ENCODE results near the gene IMPA2.

IMPA2 gene

DNA sequence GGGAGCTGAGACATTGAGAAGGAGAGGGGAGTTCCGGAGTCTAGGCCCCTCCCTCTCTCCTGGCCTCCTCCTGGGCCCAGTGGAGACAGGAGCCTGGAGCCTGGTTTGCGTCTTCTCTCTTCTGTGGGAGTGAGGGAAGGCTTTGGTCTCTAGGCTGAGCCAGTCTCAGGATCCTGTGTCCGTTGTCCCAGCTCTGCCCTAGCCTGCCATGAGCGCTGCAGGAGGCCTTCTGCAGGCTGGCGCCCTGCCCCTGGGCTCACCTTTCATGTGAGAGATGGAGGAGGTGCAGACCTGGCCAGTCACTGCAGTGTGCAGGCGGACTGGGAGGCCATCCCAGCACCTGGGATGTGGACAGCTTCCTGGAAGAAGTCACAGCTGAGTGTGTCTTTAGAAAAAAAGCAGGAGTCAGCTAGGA, 8.7 kb downstream of the IMPA2 start:
- DNase-seq (ENCODE audit: low read depth in 3 of 3), result no peak

DNA sequence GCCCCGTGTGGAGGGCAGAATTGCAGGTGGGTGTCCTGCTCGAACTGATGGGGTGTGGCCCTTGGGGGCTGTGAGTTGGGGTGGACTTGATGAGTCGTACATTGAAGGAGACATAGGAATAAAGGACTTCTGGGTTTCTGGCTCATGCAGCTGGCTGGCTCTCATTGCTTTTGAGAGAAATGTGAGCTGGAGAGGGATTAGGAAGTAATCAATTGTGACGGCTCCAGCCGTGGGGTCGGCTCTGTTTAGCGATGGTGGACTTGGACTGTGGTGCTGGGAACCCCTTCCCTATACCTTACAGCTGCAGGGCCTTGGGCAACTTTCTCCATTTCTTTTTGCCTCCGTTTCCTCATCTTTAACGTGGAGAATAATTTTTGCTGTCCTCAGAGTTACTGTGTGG, 9.2 kb downstream of the IMPA2 start:
- DNase-seq (ENCODE audit: low read depth in 3 of 3), result no peak

DNA sequence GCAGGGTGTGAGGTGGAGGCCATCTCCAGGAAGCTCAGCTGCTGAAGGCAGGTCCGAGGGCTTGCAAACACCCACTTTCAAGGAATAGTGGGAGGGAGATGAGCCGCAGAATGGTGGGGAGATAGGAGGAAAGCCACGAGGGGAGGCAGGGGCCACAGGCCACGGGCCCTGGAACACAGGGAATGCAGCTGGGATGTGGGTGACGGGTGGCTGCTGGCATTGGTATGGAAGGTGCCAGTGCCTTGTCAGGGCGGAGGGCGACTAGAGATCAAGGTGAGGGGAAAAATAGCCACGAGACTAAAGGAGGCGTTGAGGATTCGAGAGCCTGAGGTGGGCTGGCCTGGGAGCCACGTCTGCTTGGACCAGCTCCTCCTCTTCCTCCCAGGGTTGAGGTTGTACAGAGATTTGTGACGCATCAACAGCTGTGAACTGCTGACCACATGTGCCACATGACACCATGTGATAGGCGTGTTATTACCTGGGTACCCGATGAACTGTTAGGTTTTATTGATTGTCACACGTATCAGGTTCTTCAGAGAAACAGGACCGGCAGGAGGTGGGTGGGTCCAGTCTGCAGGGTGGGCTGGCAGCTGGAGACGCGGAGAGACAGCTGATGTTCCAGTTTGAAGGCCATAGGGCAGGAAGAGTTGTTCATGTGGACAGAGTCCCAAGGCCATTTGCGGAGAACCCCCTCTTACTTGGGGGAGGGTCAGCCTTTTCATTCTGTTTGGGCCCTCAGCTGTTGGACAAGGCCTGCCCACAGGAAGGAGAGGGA, 9.9 kb downstream of the IMPA2 start:
- no peak for DNase-seq (ENCODE audit: low read depth in 3 of 3)

DNA sequence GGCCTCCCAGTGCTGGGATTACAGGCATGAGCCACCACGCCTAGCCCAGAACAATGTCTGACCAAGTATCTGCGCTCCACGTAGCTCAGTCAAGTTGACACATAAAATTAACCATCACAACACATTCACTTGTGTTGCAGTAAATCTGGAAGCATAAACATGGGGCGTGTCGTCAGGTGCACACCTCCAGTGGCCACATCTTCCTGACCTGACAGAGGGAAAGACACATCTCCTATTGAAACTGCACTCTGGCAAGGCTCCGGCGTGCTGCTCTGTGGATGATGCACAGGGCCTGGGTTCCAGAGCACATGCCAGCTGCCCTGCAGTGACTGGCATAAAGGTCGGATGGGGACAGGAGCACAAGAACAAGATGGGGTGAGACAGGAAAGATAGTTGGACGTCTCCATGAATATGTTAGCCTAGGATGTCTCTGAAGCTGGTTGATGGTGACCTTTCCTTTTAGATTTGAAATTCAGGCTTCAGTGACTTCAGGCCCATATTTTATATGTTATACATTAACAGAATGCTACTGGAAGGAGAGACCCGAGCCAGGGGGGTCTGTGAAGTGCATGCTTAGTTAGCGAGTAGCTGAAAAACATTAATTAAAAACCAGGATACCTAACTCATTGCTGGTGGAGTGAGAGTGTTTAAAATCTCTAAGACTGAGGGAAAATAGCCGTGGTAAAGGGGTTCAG, 10.9 kb downstream of the IMPA2 start:
- no peak for DNase-seq (ENCODE audit: low read depth in 3 of 3)

DNA sequence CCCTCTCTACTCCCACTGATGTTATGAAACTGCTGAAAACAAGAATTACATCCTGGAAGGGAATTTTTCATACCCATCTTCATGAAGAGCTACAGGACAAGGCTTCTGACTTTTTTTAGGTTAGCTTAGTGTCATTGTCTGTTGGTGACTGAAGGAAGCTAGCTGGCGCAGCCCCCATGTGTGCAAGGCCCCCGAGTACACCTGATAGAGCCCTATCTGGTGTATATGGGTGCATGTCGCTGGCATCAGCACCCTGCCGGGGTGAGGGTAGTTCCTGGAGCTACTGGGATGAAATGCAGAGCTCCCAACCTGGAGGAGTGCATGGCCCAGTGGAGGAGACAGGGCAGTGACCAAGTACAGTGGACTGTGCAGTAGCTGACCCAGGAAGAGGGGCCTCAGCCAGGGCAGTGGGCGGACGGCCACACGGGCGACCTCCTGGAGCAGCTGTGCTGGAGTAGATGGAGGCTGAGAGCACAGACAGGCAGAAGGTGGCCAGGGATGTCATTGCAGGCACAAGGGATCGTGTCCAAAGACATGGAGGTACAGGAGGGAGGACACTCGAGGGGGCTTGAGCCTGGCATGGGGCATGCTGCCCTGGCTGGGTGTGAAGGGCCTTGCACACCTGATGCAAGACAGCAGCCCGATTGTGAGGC, 12.1 kb downstream of the IMPA2 start:
- DNase-seq (ENCODE audit: low read depth in 3 of 3), result no peak

DNA sequence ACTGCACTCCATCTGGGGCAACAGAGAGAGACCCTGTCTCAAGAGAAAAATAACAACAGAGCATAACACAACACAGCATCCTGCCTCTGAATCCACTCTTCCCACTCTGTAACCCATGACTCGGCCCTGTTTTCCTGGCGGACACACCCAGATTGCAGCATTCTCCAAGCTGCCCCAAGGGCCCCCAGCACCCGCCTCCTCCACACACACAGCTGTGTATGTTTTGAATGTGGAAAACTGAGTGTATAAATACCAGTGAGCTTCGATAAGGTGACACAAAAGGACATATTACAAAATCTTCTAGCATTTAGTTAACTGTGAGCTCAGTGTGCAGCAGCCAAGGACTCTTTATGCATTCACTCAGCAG, 13.0 kb downstream of the IMPA2 start:
- no peak for DNase-seq (ENCODE audit: low read depth in 3 of 3)

DNA sequence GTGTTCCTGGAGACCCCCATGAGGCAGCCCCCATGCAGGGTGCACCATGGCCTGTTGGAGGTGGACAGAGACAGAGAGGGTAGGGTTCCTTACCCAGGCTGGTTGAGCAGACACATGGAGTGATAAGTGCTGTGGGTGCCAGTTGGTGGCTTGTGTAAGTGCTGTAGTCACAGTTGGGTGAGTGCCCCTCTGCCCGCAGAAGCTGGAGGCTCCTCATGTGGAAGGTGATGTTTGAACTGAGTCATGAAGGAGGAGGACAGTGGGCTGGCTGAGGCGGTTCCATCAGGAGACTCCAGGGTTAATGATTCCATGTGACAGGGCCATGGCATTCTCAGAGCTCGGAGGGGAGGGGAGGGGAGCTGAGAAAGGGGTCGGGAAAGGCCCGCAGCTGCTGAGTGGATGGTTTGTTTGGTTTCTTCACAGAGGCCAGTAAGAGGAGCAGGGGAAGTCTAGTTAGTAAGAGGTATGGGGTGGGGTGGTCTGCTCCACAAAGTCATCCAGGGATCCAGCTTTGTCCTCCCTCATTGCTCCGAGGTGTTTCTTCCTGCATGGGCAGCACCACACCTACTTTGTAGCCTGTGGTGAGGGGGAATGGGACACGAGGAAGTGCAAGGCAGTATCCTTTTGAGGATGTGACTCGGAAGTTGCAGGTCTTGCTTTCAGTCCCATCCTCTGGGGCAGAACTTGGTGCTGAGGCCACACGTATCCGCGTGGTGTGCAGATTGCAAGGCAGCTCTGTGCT, 13.6 kb downstream of the IMPA2 start:
- DNase-seq (ENCODE audit: low read depth in 3 of 3), result no peak

DNA sequence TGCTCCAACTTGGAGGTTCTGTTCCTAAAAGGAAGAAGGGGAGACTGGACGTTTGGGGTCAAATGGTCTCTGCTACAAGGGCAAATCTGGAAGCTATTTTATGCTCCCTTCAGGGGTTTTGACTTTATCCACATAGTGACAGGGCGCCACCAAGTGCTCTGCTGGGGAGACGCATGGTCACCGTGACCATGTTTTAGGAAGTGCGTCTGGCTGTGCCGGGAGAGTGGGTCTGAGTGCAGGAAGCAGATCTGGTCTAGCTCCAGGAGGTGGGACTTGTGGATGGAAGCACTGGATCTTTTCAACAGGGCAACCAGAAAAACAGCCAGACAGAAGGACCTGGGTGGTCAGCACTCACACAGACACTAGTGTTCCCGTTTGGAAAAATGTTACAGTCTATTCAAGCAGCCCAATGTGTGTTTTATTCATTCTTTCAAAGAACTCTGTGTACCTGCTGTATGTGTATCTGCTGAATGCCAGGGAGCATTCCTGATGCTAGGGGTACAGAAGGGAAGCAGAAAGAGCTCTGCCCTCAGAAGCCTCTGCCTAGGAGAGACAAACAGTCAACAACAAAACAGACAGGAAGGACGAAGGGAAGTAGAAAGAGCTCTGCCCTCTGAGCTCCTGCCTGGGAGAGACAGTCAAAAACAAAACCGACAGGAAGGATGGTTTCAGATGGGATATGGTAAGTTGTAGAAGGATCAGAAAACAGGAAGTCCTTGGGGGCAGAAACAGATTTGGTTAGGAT, 14.3 kb downstream of the IMPA2 start:
- DNase-seq (ENCODE audit: low read depth in 3 of 3), result peak in 2 of 3 experiments; percentile 35 to 51

DNA sequence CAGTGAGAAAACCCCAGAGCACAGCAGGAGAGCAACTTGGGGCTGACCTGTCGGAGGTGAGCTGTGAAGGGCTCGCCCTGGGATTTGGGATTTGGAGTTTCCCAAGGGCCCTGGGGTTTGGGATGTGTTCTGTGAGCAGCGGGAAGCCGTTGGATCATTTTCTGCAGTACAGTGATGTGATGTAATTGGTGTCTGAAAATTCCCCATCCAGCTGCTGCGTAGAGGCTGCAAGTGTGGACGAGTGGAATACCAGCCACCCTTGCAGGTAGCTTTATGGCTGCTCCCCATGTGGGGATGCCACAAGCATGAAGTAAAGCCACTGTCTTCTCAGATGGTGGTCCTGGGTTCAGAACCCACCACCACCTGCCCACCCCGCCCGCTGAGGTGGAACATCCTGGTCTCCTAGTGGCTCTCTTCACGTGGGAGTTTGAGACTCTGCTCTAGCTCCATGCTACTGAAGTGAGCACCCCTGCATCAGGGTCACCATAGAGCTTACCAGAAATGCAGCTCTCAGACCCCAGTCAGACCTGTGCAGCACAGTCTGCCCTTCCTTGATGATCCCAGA, 15.0 kb downstream of the IMPA2 start:
- no peak for DNase-seq (ENCODE audit: low read depth in 3 of 3)

DNA sequence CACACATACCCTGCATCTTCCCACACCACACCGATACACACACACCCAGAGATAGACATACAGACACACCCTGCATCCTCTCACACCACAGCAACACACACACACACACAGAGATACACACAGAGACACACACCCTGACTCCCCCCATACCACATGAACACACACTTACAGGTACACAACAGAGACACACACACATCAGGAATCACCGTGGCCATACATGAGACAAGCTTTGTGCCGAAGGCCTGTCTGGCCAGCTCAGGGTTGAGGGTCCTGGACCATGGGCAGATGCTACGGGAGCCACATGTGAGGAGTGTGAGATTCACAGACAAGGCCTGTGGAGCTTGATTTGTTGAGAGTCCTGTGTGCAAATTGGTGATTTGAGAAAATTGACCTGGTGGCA, 15.6 kb downstream of the IMPA2 start:
- DNase-seq (ENCODE audit: low read depth in 3 of 3), result no peak

DNA sequence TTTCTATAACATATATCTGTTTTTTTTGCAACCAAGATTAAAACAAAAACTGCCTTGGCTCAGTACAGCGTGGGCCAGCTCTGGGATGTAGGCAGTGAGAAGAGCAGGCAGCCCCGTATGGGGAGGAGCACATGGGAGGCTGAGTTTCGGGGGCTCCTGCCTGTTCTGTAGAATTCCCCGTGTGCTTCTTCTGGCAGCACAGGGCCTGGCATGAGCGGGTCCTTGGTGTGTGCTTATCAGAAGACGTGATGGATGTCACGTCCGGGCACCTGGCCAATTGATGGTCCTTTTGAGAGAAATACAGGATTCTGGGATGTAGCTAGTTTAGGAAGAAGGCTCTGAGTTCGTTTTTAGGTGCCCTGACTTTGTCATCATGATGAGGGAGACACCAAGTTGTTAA, 16.2 kb downstream of the IMPA2 start:
- DNase-seq (ENCODE audit: low read depth in 3 of 3), result no peak

DNA sequence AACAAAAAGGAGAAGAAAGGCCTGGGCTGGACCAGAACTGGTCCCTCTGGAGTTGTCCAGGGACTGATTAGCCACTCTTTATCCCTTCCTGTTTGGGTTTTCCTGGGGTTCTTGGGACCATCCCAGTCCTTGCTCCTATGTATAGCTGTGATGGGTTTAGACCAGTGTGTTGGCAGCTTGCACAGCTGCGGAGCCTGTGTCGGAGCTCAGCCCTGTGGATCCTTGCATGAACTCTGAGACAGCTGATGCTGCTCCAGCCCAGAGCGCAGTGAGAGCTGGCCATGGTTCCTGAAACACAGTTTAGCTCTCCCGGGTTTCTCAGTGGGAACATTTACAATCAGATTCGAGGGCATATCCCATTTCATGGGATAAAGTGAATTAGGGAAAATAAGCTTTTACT, 16.9 kb downstream of the IMPA2 start:
- DNase-seq (ENCODE audit: low read depth in 3 of 3), result no peak

DNA sequence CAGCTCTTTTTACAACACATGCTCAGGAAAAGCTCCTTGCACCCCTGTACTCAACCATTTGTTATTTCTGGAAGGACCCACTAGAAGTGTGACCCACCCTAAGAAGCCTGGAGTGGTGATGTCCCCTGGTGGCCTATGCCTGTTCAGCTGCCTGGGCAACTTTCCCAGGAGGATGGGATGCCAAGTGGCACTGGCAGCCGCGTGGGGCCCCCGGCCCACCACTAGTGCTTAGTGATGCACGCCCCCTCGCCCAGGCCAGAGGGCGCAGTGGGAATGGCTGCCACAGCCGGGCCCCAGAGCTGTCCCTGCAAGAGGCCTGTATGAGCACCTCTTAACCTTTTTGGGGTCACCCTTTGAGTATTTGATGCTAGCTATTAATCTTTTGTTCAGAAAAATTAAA, 18.1 kb downstream of the IMPA2 start:
- no peak for DNase-seq (ENCODE audit: low read depth in 3 of 3)

DNA sequence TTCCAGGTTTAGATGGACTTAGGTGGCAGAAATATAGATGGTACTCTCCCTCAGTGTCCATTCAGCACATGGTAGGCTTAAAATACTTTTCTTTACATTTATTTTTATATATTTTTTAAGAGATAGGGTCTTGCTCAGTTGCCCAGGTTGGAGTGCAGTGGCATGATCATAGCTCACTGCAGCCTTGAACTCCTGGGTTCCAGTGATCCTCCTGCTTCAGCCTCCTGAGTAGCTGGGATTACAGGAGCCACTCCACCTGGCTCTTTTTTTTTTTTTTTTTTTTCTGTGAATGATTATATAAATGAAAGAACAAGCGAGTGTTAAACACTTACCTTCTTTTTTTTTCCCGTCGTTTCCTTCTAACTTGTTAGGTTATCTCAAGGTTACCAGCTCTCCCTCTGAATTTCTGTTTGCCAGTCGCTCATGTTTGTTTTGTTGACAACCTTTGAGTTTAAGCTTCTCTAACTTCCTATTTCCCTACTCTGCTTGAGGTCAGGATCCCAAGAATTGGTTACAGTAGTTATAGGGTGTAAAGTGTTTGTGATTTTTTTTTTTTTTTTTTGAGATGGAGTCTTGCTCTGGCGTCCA, 18.9 kb downstream of the IMPA2 start:
- DNase-seq (ENCODE audit: low read depth in 3 of 3), result no peak

DNA sequence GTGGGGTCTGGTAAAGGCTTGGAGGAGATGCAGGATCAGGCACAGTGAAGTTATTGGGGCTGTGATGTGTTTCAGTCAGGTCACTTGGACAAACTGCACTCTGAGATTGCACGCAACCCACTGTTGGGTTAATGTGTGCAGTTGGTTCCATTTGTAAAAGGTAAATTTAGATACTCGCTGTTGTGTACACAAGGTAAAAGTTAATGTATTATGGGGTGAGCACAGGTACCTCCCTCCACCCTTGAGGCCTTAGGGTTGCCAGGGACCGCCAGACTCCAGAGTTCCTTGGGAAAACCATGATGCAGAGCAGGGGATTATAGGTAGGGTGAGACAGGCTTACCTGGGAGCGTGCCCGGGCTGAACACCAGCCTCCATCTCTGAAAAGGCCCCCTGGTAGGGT, 20.1 kb downstream of the IMPA2 start:
- no peak for DNase-seq (ENCODE audit: low read depth in 3 of 3)

DNA sequence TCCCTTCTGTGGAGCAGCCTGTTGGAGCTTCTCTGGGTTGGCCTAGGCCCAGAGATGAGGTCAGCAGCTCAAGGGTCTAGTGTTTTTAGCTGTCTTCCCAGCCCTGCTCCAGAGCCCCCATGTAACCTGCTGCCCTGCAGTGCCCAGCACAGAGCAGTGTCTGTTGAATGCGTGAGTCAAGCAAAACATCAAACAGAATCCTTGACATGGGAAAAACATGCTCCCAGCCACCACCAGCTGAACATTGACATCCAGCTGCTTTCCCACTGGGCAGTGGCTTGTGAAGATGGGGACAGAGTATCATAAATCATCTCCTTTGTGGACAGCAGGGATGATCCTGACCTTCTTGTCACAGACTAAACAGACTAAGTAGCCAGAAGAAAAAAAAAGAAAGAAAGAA, 22.6 kb downstream of the IMPA2 start:
- no peak for DNase-seq (ENCODE audit: low read depth in 3 of 3)

DNA sequence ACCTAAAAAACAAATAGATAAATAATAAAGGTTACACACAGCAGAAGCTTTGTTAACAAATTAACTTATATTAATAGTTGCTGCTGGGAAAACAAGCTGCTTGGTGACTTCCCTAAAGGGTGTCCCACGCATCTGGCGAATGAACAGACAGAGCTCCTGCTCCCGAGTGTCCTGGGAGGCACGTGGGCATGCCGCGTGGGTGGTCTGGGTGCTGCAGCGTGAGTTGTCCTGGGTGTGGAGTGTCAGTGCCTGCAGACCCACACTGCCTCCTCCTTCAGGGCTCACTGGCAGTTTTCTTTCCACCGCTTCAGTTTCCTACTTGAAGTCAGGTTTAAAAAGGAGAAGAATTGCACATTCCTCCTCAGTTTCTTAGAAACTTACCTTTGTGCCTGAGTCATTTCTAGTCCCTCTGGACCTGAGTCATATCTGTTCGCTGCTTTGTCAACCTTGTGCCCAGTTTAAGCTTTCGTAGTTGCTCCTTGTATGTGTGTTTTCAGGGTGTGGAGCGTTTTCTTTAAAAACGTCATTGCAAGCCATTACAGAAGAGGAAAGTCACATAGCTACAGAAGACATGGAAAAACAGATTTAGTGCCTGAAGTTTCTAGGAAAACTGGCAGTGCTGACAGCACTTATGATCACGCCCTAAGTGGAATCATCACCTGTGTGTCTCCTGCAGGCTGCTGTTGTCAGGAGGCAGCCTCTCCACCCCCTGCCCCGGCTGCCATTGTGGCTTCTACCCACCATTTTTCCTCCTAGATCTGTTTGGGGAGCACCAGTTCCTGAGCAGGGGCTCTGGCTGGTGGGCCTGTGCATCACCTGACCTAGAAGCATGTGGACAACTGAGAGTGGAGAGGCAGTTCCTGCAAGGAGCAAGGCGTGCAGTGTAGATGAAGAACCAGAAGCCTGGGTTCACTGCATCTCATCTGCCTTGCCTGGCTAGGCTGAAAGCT, 24.5 kb downstream of the IMPA2 start:
- DNase-seq (ENCODE audit: low read depth in 3 of 3), result no peak

DNA sequence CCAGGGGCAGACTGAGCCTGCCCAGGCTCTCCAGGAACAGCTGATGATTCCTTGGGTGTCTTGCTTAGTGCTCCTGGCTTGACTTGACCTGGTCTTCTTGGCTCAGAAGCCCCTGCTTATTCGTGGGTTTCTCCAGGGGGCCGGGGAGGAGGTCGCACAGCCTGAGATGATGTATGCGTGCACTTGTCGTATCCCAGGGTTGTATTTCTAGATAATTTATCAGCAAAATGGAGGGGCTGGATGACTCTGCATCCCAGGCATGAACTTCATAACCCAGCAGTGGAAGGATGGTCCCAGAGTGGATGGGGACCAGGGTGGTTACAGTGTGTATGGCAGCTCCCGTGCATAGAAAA, 25.2 kb downstream of the IMPA2 start:
- DNase-seq (ENCODE audit: low read depth in 3 of 3), result no peak

DNA sequence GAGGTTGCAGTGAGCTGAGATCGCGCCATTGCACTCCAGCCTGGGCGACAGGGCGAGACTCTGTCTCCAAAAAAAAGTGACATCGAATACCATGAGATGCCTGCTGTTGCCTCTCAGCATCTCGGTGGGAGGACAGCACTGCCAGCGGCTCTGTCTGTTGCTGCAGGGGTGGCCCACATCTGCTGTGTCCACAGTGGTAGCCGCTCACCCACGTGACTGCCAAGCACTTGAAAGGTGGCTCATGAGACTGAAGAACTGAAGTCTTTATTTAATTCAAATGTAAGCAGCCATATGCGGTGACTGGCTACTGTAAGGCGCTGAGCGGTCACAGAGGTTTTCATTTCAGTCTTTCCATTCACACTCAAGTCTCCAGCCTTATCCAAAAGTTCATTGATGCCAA, 25.8 kb downstream of the IMPA2 start:
- no peak for DNase-seq (ENCODE audit: low read depth in 3 of 3)

DNA sequence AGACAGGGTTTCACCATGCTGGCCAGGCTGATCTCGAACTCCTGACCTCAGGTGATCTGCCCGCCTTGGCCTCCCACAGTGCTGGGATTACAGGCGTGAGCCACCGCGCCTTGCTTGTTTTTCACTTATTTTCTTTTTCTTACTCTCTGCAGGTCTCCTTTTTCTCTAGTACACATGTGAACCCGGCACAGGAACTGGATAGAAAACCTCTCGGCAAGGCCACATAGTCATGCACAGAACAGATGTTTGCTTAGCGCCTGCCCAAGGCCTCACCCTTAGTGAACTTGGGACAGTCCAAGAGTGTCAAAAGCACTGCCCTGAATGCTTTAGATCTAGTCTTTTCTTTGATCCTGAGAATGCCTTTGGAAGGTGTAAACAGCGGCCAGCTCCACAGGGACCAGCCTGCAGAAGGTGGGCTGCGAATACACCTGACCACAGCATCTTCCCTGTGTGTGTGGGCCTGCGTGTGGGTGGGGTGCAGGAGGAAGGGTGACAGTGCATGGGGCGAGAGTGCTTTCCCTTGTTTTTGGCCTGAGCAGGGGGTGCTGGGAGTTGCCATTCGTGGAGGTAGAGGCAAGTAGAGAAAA, 27.0 kb downstream of the IMPA2 start:
- no peak for DNase-seq (ENCODE audit: low read depth in 3 of 3)

Data from stimulated activated CD4-positive, alpha-beta T cell treated with anti-CD3 and anti-CD28 coated beads, TNF-alpha, amount 100 ng/mL, for 24 hours (primary cell).